GM18858 (cell line): ENCODE data around the gene CYB561D2.

Experiments
- ATAC-seq: cut with Tn5 transposase; IDR thresholded peaks from one replicate; pipeline ENCODE4 v1.9.1; 2021; ENCODE audit not compliant: unreplicated experiment

Gene CYB561D2

GRCh38 chr3:50340448-50341329, 10.0 kb upstream of the CYB561D2 start, which contains the start of gene RASSF1:
Gene RASSF1 (minus strand): TSS chr3:50340836. CDS start chr3:50340805, 31 bp downstream.
- no peak for ATAC-seq

DNA sequence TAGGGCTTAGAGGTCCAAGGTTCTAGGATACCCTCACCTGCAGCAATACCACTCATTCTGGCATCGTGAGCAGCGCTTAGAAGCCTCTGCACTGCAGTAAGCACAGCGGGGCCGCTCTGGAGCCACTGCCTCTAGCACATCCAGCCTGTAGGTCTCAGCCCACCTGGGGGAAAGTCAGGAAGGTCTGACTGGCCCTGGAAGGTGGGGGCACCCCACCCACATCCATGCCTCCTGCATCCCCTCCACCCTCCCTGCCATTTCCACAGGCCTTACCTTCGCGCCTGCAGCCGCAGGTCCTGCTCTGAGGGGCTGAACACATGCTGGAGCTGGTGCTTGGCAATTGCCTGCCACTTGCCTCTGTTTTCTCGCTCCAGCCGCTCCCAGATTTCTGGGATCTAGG, 9.1 kb upstream of the CYB561D2 start:
- no peak for ATAC-seq

GRCh38 chr3:50341996-50342650, 8.5 kb upstream of the CYB561D2 start:
- ATAC-seq: no peak

DNA sequence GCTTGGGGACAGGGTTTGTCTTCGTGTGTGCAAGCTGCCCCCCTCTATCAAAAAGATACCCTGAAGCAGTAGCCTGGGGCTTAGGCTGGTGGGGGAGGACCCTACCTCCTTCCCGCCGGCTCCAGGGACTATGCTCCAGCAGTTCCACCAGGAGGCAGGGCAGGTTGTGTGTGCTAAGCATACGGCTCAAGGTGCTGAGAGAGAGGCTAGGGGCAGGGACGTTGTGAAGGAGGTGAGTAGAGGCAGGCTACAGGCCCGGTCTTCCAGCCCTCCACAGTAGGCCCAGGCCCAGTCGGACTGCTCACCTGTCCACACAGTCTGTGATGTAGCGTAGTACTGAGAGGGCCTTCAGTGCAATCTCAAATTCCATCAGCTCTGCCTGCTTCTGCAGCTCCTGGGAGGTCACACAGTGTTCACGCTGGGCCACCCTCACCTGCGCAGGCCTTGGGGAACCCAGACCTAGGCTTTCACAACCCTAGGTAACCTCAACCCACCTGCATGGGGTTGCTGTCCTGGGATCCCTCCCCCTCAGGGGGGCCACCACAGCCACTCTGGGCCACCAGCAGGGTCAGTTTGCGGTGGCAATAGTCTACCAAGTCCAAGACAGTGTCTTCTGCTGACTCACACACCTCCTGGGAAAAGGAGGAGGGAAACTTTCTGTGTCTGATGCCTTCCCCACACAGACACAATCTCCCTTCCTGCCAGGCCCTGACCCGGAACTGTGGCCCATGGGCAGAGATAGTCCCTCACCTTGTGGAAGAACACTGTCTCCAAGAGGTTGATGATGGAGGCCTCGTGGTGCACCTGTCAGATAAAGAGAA, 7.6 kb upstream of the CYB561D2 start:
- no peak for ATAC-seq

DNA sequence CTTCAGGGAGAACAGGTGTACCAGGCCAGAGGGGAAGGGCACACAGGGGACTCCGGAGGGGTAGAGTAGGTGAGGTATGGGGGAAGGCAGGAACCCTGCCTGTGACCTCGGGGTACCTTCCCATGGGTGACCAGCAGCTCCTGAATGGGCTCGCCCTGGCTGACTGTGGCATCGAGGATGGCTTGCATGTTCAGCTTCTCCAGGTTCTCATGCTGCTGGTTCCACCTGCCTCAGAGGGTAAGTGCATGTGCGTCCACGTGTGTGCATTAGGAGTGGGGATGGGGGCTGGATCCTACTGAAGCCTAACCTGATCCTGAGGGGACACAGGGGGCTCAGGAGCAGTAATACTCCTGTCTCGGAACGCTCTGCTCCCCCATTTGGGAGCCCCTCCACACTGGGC, 5.7 kb upstream of the CYB561D2 start:
- no peak for ATAC-seq

- ATAC-seq: no peak
Measured at GRCh38 chr3:50345586-50346234, 5.0 kb upstream of the CYB561D2 start, which contains the start of gene ZMYND10. Gene ZMYND10 (minus strand): TSS chr3:50345732. CDS start chr3:50345579, 153 bp downstream.

- no peak for ATAC-seq
Measured at GRCh38 chr3:50347187-50347813, 3.4 kb upstream of the CYB561D2 start.

DNA sequence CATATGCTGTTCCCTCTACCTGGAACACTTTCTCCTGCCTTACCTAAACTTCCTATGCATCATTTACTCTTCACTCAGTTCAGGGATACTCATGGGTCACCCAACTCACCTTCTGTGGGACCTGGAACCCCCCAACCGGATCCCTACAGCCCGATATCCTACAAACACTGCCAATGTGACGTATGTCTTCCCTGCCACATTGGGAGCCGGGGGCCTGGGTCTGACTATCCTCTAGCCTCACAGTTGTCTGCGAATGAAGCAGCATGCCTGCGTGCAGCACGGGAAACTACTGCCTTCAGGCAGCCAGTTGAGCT, 492 bp upstream of the CYB561D2 start:
- ATAC-seq: no peak

DNA sequence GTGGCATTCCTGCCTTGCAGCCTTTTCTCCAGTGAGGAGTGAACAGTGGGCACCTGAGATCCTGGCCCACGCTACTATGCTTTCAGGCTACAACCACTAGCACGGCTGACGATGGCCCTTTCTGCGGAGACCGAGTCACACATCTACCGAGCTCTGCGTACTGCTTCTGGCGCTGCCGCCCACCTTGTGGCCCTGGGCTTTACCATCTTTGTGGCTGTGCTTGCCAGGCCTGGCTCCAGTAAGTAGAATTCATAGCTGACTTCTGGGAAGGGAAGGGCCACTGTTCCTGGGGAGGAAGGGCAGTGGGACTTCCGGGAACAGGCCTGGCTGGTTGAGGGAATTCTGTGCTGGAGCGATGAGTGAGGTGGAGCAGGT, 648 bp downstream of the CYB561D2 start:
- no peak for ATAC-seq

- no peak for ATAC-seq
Measured at GRCh38 chr3:50352781-50353180, 2.1 kb downstream of the CYB561D2 start.

DNA sequence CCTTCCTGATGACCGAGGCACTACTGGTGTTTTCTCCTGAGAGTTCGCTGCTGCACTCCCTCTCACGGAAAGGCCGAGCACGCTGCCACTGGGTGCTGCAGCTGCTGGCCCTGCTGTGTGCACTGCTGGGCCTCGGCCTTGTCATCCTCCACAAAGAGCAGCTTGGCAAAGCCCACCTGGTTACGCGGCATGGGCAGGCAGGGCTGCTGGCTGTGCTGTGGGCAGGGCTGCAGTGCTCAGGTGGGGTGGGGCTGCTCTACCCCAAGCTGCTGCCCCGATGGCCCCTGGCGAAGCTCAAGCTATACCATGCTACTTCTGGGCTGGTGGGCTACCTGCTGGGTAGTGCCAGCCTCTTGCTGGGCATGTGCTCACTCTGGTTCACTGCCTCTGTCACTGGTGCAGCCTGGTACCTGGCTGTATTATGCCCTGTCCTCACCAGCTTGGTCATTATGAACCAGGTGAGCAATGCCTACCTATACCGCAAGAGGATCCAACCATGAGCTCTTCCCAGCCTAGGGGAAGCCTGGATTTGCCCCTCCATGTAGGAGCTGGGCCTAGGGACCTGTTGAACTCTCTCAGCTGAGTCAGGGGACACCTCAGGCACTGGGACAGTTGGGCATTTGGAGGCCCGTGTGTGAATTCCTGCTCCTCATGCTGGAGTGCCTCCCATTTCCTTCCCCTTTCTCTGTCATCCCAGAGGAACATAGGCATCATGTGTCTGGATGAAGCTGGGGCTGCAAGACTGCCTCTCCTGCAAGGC, 2.8 kb downstream of the CYB561D2 start:
- ATAC-seq: no peak

- no peak for ATAC-seq
Measured at GRCh38 chr3:50354186-50354764, 3.6 kb downstream of the CYB561D2 start.

DNA sequence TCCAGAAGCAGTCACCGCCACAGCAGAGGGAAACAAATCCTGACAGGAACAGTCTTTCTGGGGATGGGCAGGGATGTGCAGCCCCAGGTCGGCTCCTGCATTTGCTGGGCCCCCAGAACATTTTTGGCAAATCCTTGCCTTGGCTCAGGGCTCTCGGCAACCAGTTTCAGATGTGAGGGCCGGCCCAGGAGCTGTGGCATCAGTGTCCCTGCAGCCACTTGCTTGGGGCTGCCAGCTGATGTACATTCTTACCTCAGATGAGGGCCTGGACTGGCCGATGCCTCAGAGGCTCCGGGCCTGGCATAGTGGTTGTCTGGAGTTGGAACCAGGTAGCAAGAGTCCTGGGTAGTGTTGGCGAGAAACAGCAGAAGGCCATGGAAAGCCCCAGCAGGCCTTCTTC, 4.2 kb downstream of the CYB561D2 start:
- no peak for ATAC-seq

GRCh38 chr3:50355829-50356552, 5.3 kb downstream of the CYB561D2 start:
- ATAC-seq: no peak

DNA sequence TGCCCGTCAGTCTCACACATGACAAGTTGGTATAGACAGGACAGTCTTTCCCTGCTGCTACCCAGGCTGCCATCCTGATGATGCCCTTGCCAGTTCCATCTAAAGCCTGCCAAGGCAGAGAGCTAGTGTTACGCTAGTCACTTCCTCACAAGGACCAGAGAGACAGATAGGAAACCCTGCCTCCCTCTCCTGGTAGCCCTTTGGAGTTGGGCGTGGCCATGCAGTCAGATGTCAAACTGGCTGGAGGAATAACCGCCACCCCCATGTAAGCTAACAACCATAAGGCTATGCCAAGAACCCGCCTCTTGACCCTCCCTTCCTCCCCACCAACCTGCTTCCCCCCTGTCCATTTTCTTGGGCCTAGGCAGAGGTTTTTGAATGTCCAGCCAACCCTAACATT, 5.9 kb downstream of the CYB561D2 start:
- ATAC-seq: no peak

DNA sequence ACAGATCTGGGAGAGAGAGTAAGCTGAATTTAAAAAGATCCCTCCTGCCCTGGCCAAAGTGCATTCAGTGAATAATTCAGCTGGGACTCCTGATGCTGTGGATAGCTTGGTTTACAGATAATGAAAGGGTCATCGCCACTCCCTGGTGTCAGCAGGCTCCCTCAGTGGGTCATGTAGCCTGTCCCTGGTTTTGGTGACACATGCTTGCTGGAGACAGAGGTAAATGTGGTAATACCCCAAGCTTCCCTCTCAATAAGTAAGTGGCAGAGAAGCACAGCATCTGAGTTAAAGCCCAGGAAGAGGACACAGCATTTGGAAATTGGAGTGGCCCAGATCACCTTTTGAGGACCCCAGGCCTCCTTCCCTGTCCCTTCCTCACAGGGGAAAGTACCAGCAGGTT, 6.8 kb downstream of the CYB561D2 start:
- ATAC-seq: no peak

DNA sequence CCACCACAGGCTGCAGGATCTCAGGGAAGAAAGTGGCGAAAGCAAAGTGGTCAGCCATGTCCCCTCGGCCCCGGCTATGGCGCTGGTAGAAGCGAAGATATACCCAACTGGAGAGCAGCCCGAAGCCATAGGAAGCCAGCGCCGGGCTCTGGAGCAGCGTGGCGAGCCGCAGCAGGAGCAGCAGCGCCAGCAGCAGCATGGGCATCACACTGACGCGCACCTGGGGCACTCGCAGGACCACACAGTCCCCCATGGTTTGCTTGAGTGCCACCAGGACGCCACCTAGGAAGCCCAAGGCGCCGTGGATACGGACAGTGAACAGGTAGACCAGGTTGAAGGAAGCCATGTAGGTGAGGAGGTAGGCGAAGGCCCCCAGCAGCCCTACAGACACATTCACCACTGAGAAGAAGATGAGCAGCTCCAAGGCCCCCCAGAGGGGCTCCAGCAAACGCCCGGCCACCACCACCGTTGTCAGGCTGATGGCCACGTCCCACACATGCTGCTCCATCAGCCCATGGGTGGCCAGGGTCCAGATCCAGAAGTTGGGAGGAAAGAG, 7.8 kb downstream of the CYB561D2 start:
- no peak for ATAC-seq

DNA sequence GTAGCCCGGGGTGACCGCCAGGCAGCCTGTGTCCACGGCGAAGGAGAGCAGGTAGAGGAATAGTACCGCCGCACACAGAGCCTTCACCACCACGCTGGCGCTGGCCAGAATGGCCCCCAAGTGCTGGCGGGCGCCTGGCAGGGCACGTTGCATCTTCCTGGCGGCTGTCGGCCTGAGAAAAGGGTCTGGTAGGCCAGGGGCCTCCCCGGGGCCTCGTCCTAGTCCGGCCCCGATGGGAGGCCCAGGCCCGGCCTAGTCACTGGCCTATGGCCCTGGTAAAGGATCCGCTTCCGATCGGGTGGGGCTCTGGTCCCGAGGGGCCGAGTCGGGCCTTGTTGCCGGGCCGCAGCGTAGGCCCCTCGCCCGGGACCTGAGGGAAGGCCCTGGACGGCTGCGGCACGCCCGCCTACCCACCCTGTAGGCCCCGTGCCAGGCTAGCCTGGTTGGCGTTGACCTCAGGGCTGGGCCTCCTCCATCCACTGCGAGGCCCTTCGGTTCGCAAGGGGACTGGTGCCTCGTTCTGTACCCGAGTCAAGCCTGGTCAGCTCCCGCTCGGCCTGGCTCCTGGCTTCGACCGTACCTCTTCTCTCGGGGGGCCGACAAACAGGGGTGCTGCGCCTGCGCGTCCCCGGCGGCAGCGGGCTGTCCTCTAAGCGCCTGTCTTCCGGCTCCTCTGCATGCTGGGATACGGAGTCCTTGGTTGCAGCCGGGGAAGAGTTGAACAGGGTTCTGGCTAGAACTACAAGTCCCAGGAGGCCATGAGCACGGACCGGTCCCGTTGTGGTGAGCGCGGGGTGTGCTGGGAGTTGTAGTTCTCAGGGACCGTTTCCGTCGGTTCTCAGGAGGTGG, 8.5 kb downstream of the CYB561D2 start, which contains the start of gene TMEM115:
TMEM115 (minus strand) TSS at position 611 of the 849 bp plus-strand sequence; CDS start at position 153, 458 bp downstream.
- peak; percentile 92 for ATAC-seq
